Nephron (organoid): Measurements from ENCODE around the gene FGF1.

ENCODE experiments used
- H3K27ac Mint-ChIP-seq, 3 experiments: 2 replicates each; pipeline ENCODE4 v1.8.0; 2020; ENCODE audit warnings: mixed read lengths in 3 of 3, mild to moderate bottlenecking in 2 of 3, moderate library complexity in 1 of 3
- H3K27me3 Mint-ChIP-seq: 2 replicates; pipeline ENCODE4 v1.8.0; 2021; ENCODE audit warnings: low read depth, mild to moderate bottlenecking, moderate library complexity, mixed read lengths
- H3K36me3 Mint-ChIP-seq: 2 replicates; pipeline ENCODE4 v1.8.0; 2020; ENCODE audit warnings: low read depth, mixed read lengths
- H3K4me1 Mint-ChIP-seq: 2 replicates; pipeline ENCODE4 v1.8.0; 2020; ENCODE audit warnings: mixed read lengths
- H3K4me3 Mint-ChIP-seq, 3 experiments: 2 replicates each; pipeline ENCODE4 v1.8.0; 2020; ENCODE audit warnings: mild to moderate bottlenecking in 3 of 3, mixed read lengths in 3 of 3, moderate library complexity in 2 of 3
- H3K9me3 Mint-ChIP-seq: 2 replicates; pipeline ENCODE4 v1.8.0; 2020; ENCODE audit warnings: mixed read lengths
- CTCF ChIP-seq, 3 experiments: fragments of 200-600 bp; sonication (generic); IDR thresholded peaks; one replicate each; pipeline ENCODE4 v1.5.0; 2021; ENCODE audit warnings: antibody characterized with exemption in 3 of 3; ENCODE audit not compliant: unreplicated experiment in 3 of 3

FGF1 gene

GRCh38 chr5:142590451-142591231, 95.2 kb downstream of the FGF1 start:
- TF ChIP-seq CTCF (IDR thresholded peaks at IDR 0.05; ENCODE audit: unreplicated experiment in 3 of 3): no peak
- H3K9me3 Mint-ChIP-seq: no peaks in the 10 kb centered on the region
- no peak overlapping the region for H3K4me3 Mint-ChIP-seq
- peaks cover 4% of the 10 kb centered on the region for H3K36me3 Mint-ChIP-seq
- peak overlapping the region; percentile 54 to 95 (median 76) for H3K27ac Mint-ChIP-seq
- H3K4me1 Mint-ChIP-seq: peaks cover 10% of the 10 kb centered on the region
- H3K27me3 Mint-ChIP-seq: no peaks in the 10 kb centered on the region

GRCh38 chr5:142589720-142590119, 96.2 kb downstream of the FGF1 start:
- Mint-ChIP-seq H3K36me3 (no peaks in the 10 kb centered on the region), H3K4me3 (no peak overlapping the region)
- TF ChIP-seq CTCF (IDR thresholded peaks at IDR 0.05; ENCODE audit: unreplicated experiment in 3 of 3): no peak

GRCh38 chr5:142587354-142587965, 98.4 kb downstream of the FGF1 start:
- peak in 2 of 3 experiments; percentile 17 to 40 for TF ChIP-seq CTCF (IDR thresholded peaks at IDR 0.05; ENCODE audit: unreplicated experiment in 3 of 3)
- H3K4me1 Mint-ChIP-seq: peaks cover 18% of the 10 kb centered on the region
- H3K27me3 Mint-ChIP-seq: no peaks in the 10 kb centered on the region
- no peak overlapping the region for H3K4me3 Mint-ChIP-seq
- H3K27ac Mint-ChIP-seq: peak overlapping the region in 2 of 3 experiments; percentile 14 to 95
- no peaks in the 10 kb centered on the region for H3K9me3 Mint-ChIP-seq
- H3K36me3 Mint-ChIP-seq: peaks cover 5% of the 10 kb centered on the region

More at GRCh38 chr5:142589720-142590119, 96.2 kb downstream of the FGF1 start:
- H3K27me3 Mint-ChIP-seq: no peaks in the 10 kb centered on the region
- H3K9me3 Mint-ChIP-seq: no peaks in the 10 kb centered on the region
- H3K27ac Mint-ChIP-seq: peak overlapping the region; percentile 54 to 95 (median 75)
- H3K4me1 Mint-ChIP-seq: peaks cover 16% of the 10 kb centered on the region

- H3K4me1 Mint-ChIP-seq: peaks cover 18% of the 10 kb centered on the region
- H3K36me3 Mint-ChIP-seq: peaks cover 6% of the 10 kb centered on the region
- H3K27me3 Mint-ChIP-seq: no peaks in the 10 kb centered on the region
- no peak overlapping the region for H3K27ac Mint-ChIP-seq
- H3K4me3 Mint-ChIP-seq: no peak overlapping the region
- no peaks in the 10 kb centered on the region for H3K9me3 Mint-ChIP-seq
- no peak for TF ChIP-seq CTCF (IDR thresholded peaks at IDR 0.05; ENCODE audit: unreplicated experiment in 3 of 3)
These were observed 99.3 kb downstream of the FGF1 start for GRCh38 chr5:142586552-142586951.

GRCh38 chr5:142585451-142585850, 100.4 kb downstream of the FGF1 start:
- Mint-ChIP-seq H3K4me3 (no peak overlapping the region), H3K9me3 (no peaks in the 10 kb centered on the region), H3K27me3 (no peaks in the 10 kb centered on the region), H3K4me1 (peaks cover 13% of the 10 kb centered on the region), H3K36me3 (peaks cover 6% of the 10 kb centered on the region), H3K27ac (peak overlapping the region in 2 of 3 experiments; percentile 58 to 70)
- no peak for TF ChIP-seq CTCF (IDR thresholded peaks at IDR 0.05; ENCODE audit: unreplicated experiment in 3 of 3)
